ENCODE measurements around the gene ERBB4. TPM values are rescaled to one million over a fixed set of nuclear protein-coding genes. Genes with fewer than 3 reads are reported as not detected.
"Not testable (repeated sequence)": the region's sequence is repeated elsewhere in the genome, so short reads cannot be mapped to it uniquely, and the experiment has no call there.

The ERBB4 gene
- total RNA-seq, 2 experiments from 2014 or later = not detected

DNA sequence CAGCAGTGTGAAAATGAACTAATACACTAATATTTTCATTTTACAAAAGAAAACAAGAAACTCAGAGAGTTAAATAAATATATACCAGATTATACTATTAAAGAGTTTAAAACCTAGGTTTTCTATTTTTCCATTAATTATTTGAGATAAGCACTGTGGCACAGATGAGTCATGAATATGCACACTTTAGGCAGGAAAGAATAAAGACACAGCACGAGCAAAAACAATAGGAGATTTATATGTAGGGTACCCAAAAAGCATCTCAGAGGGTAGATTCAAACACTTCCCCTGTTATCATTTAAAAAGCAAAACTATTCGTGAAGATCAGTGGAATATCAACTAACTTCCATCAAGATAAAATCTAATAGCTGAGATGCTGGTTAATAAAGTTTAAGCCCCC, 430.6 kb downstream of the ERBB4 start:
- H2AFZ ChIP-seq (ENCODE audit: low read length) = no peak overlapping the region; the same call in 1 of the 2 replicates
- H3K4me1 ChIP-seq (ENCODE audit: insufficient read depth, low read length, poor library complexity, severe bottlenecking) = no peaks in the 10 kb centered on the region
- CTCF ChIA-PET (ENCODE audit: unreplicated experiment) = no interaction called here
- no peak overlapping the region for H3K4me3 ChIP-seq (ENCODE audit: low read depth, low read length, poor library complexity, severe bottlenecking)
- no peak overlapping the region for H3K4me2 ChIP-seq (ENCODE audit: low read length)
- H3K9me3 ChIP-seq (ENCODE audit: low read length) = no peaks in the 10 kb centered on the region
- intact Hi-C loops (cut with micrococcal nuclease; ENCODE audit: unreplicated experiment) = no loop called here
- H3K27ac ChIP-seq (ENCODE audit: low read depth, low read length, poor library complexity, severe bottlenecking) = no peak overlapping the region
- no peaks in the 10 kb centered on the region for H3K9me2 ChIP-seq (ENCODE audit: insufficient read depth, low read length)
- H4K20me1 ChIP-seq (ENCODE audit: insufficient read depth, low read length) = no peaks in the 10 kb centered on the region
- no peaks in the 10 kb centered on the region for H3K79me2 ChIP-seq (ENCODE audit: insufficient read depth, low read depth, low read length)
- POLR2A ChIA-PET = no interaction called here
- TF ChIP-seq EZH2phosphoT487 (IDR thresholded peaks at IDR 0.05; ENCODE audit: borderline replicate concordance, low read depth, low read length) (no peak), CTCF (conservative IDR thresholded peaks at IDR 0.05; ENCODE audit: low read length) (no peak)
- DNase-seq (ENCODE audit: low spot score) = no peak
- no TSS peak for BruUV-seq (replicated peaks)
- H3K36me3 ChIP-seq (ENCODE audit: insufficient read depth, low read length) = no peaks in the 10 kb centered on the region

DNA sequence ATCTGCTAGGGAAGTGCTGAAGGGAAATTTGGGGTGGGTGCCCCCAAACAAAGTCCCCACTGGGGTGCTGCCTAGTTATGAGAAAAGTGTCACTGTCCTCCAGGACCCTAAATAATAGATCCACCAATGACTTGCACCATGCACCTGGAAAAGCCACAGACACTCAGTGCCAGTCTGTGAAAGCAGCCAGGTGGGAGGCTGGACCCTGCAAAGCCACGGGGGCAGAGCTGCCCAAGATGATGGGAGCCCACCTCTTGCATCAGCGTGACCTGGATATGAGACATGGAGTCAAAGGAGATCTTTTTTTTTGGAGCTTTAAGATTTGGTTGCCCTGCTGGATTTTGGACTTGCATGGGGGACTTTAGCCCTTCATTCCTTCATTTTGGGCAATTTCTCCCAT, 431.6 kb downstream of the ERBB4 start:
- no peaks in the 10 kb centered on the region for H3K9me2 ChIP-seq (ENCODE audit: insufficient read depth, low read length)
- H2AFZ ChIP-seq (ENCODE audit: low read length) = no peak overlapping the region
- no peak for TF ChIP-seq EZH2phosphoT487 (IDR thresholded peaks at IDR 0.05; ENCODE audit: borderline replicate concordance, low read depth, low read length)
- no peak for TF ChIP-seq CTCF (conservative IDR thresholded peaks at IDR 0.05; ENCODE audit: low read length)
- BruUV-seq (replicated peaks) = no TSS peak
- POLR2A ChIA-PET = no interaction called here
- H3K4me1 ChIP-seq (ENCODE audit: insufficient read depth, low read length, poor library complexity, severe bottlenecking) = no peaks in the 10 kb centered on the region
- no peaks in the 10 kb centered on the region for H3K9me3 ChIP-seq (ENCODE audit: low read length)
- no peak overlapping the region for H3K4me3 ChIP-seq (ENCODE audit: low read depth, low read length, poor library complexity, severe bottlenecking)
- intact Hi-C loops (cut with micrococcal nuclease; ENCODE audit: unreplicated experiment) = no loop called here
- H3K4me2 ChIP-seq (ENCODE audit: low read length) = no peak overlapping the region
- no peaks in the 10 kb centered on the region for H3K36me3 ChIP-seq (ENCODE audit: insufficient read depth, low read length)
- no peaks in the 10 kb centered on the region for H4K20me1 ChIP-seq (ENCODE audit: insufficient read depth, low read length)
- H3K27ac ChIP-seq (ENCODE audit: low read depth, low read length, poor library complexity, severe bottlenecking) = no peak overlapping the region
- H3K79me2 ChIP-seq (ENCODE audit: insufficient read depth, low read depth, low read length) = no peaks in the 10 kb centered on the region
- no peak for DNase-seq (ENCODE audit: low spot score)
- CTCF ChIA-PET (ENCODE audit: unreplicated experiment) = no interaction called here

DNA sequence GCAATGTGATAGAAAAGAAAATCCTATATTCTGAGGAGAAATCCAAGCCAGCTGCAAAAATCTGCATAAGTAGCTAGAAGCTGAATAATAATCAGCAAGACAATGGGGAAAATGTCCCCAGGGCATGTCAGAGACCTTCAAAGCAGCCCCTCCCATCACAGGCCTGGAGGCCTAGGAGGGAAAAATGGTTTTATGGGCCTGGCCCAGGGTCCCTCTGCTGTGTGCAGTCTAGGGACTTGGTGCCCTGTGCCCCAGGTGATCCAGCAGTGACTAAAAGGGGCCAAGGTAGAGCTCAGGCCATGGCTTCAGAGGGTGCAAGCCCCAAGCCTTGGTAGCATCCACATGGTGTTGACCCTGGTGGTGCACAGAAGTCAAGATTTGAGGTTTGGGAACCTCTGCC, 432.1 kb downstream of the ERBB4 start:
- CTCF ChIA-PET (ENCODE audit: unreplicated experiment); H3K27ac ChIP-seq (ENCODE audit: low read depth, low read length, poor library complexity, severe bottlenecking); H2AFZ ChIP-seq (ENCODE audit: low read length); H3K79me2 ChIP-seq (ENCODE audit: insufficient read depth, low read depth, low read length); H3K4me1 ChIP-seq (ENCODE audit: insufficient read depth, low read length, poor library complexity, severe bottlenecking); H3K36me3 ChIP-seq (ENCODE audit: insufficient read depth, low read length); H3K9me3 ChIP-seq (ENCODE audit: low read length); intact Hi-C loops (cut with micrococcal nuclease; ENCODE audit: unreplicated experiment); H4K20me1 ChIP-seq (ENCODE audit: insufficient read depth, low read length); BruUV-seq (replicated peaks); H3K4me3 ChIP-seq (ENCODE audit: low read depth, low read length, poor library complexity, severe bottlenecking); DNase-seq (ENCODE audit: low spot score); H3K4me2 ChIP-seq (ENCODE audit: low read length); H3K9me2 ChIP-seq (ENCODE audit: insufficient read depth, low read length); POLR2A ChIA-PET: not testable (repeated sequence)
